Epithelial cell of proximal tubule (primary cell): Measurements from ENCODE around the gene RPP21. TPM values are rescaled to one million over a fixed set of nuclear protein-coding genes. Genes with fewer than 3 reads are reported as not detected.

ENCODE experiments used
- DNase-seq: peaks from one replicate; pipeline ENCODE4 v3.0.0-alpha.2; 2011; ENCODE audit warnings: low read depth
- H3K4me3 ChIP-seq: 2 replicates; pipeline ENCODE4 v1.5.1; 2011; ENCODE audit warnings: low read depth, mild to moderate bottlenecking, low read length
- CTCF ChIP-seq: conservative IDR thresholded peaks from 2 replicates; pipeline ENCODE4 v1.5.1; 2012; ENCODE audit warnings: low read depth, mild to moderate bottlenecking, low read length
- total RNA-seq: library from RNA; depleted of rRNA; stranded (reverse); fragments of >200 nt; gene quantifications from 2 replicates; pipeline ENCODE4 v1.2.3, GENCODE V29; 2015

Gene RPP21
- total RNA-seq, 1 donor from 2014 or later: 99.0 TPM

GRCh38 chr6:30312676-30313321 is 32.2 kb upstream of the RPP21 start:
- TF ChIP-seq CTCF: no peak
- no peak for DNase-seq

GRCh38 chr6:30315156-30315555 is 29.8 kb upstream of the RPP21 start:
- DNase-seq: no peak
- H3K4me3 ChIP-seq: no peak overlapping the region
- TF ChIP-seq CTCF: no peak

More at GRCh38 chr6:30312676-30313321, 32.2 kb upstream of the RPP21 start:
- no peak overlapping the region for H3K4me3 ChIP-seq

GRCh38 chr6:30317913-30318589 is 26.9 kb upstream of the RPP21 start:
- no peak for TF ChIP-seq CTCF

GRCh38 chr6:30319146-30319835 is 25.7 kb upstream of the RPP21 start:
- H3K4me3 ChIP-seq: no peak overlapping the region
- DNase-seq: no peak
- TF ChIP-seq CTCF: no peak

More at GRCh38 chr6:30317913-30318589, 26.9 kb upstream of the RPP21 start:
- DNase-seq: no peak
- no peak overlapping the region for H3K4me3 ChIP-seq

- H3K4me3 ChIP-seq: no peak overlapping the region
- TF ChIP-seq CTCF: no peak
- no peak for DNase-seq
These were observed 23.1 kb upstream of the RPP21 start for GRCh38 chr6:30321692-30322388.

- TF ChIP-seq CTCF: no peak
- no peak for DNase-seq
- H3K4me3 ChIP-seq: no peak overlapping the region
These were observed 22.1 kb upstream of the RPP21 start for GRCh38 chr6:30322527-30323501.
